Measurements from ENCODE around the gene CNPPD1.

- TF ChIP-seq POLR2A (IDR thresholded peaks at IDR 0.05; ENCODE audit: low read length): no peak
- TF ChIP-seq GATA1 (IDR thresholded peaks at IDR 0.05; ENCODE audit: low read depth, low read length): no peak
Observed at GRCh38 chr2:219221957-219222518, 45.3 kb upstream of the CNPPD1 start.
